ENCODE results near the gene FETUB.

GRCh38 chr3:186624598-186624997, 15.6 kb upstream of the FETUB start:
- TF ChIP-seq, protein P1, sequence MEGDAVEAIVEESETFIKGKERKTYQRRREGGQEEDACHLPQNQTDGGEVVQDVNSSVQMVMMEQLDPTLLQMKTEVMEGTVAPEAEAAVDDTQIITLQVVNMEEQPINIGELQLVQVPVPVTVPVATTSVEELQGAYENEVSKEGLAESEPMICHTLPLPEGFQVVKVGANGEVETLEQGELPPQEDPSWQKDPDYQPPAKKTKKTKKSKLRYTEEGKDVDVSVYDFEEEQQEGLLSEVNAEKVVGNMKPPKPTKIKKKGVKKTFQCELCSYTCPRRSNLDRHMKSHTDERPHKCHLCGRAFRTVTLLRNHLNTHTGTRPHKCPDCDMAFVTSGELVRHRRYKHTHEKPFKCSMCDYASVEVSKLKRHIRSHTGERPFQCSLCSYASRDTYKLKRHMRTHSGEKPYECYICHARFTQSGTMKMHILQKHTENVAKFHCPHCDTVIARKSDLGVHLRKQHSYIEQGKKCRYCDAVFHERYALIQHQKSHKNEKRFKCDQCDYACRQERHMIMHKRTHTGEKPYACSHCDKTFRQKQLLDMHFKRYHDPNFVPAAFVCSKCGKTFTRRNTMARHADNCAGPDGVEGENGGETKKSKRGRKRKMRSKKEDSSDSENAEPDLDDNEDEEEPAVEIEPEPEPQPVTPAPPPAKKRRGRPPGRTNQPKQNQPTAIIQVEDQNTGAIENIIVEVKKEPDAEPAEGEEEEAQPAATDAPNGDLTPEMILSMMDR (IDR thresholded peaks at IDR 0.05 in 4 of 5, conservative IDR thresholded peaks at IDR 0.05 in 1 of 5): no peak
- TF ChIP-seq POLR2A (IDR thresholded peaks at IDR 0.05): no peak
